Measurements from ENCODE around the gene RPL29.

DNA sequence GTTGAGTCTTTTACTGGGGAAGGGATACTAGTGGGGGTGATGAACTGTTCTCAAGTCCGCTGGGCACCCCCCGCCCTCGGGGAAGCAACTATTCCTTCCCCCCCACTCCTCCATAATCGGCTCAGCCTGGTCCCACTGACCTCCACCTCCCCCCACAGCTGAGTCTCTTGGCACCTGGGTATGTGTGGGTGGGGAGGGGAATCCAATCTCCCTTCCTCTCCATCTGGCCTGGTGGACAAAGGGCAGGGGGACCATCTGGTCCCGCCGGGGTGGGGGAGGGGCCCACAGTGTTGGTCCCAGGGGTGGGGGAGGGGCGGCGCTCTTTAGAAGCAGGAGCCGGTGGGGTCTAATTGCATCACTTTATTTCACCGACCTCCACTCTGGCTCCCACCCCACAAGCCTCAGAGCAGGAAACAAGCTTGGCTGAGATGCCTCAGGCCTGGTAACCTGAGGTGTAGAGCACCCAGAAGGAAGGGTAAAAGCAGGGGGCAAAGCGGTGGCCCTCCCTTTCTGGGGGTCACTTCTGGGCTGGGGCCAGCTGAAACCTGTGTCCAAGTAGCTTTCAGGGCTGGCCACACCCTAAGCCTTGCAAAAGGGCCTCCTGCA, 27.4 kb downstream of the RPL29 start:
- no peak for TF ChIP-seq POLR2AphosphoS5 (IDR thresholded peaks at IDR 0.05)
- TF ChIP-seq, protein P1, sequence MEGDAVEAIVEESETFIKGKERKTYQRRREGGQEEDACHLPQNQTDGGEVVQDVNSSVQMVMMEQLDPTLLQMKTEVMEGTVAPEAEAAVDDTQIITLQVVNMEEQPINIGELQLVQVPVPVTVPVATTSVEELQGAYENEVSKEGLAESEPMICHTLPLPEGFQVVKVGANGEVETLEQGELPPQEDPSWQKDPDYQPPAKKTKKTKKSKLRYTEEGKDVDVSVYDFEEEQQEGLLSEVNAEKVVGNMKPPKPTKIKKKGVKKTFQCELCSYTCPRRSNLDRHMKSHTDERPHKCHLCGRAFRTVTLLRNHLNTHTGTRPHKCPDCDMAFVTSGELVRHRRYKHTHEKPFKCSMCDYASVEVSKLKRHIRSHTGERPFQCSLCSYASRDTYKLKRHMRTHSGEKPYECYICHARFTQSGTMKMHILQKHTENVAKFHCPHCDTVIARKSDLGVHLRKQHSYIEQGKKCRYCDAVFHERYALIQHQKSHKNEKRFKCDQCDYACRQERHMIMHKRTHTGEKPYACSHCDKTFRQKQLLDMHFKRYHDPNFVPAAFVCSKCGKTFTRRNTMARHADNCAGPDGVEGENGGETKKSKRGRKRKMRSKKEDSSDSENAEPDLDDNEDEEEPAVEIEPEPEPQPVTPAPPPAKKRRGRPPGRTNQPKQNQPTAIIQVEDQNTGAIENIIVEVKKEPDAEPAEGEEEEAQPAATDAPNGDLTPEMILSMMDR (IDR thresholded peaks at IDR 0.05) = no peak

Measured in upper lobe of left lung (tissue), 4 donors.